HepG2 (cell line): Measurements from ENCODE around the gene CDKN1A.

Experiments used
- ZNF24 ChIP-seq: fragments of 450-650 bp; IDR thresholded peaks from 2 replicates; pipeline ENCODE4 v1.6.1; 2017; ENCODE audit warnings: antibody characterized with exemption, mild to moderate bottlenecking
- ZNF546 ChIP-seq: sonication (generic); formaldehyde crosslinking; conservative IDR thresholded peaks from 2 replicates; pipeline ENCODE4 v1.8.1; 2023; ENCODE audit warnings: mild to moderate bottlenecking, missing genetic modification reagents

GRCh38 chr6:36713846-36714245 lies 35.3 kb downstream of the CDKN1A start:
- no peak for TF ChIP-seq ZNF24
- TF ChIP-seq ZNF546 (CRISPR knock-in tag): no peak
